GM12872 (cell line): ENCODE data around the gene GNGT1.

ENCODE experiments used
- CTCF ChIP-seq: IDR thresholded peaks from 3 replicates; pipeline ENCODE4 v1.5.1; 2011; ENCODE audit warnings: low read depth, mild to moderate bottlenecking, low read length, moderate library complexity; ENCODE audit not compliant: insufficient read depth

The GNGT1 gene

DNA sequence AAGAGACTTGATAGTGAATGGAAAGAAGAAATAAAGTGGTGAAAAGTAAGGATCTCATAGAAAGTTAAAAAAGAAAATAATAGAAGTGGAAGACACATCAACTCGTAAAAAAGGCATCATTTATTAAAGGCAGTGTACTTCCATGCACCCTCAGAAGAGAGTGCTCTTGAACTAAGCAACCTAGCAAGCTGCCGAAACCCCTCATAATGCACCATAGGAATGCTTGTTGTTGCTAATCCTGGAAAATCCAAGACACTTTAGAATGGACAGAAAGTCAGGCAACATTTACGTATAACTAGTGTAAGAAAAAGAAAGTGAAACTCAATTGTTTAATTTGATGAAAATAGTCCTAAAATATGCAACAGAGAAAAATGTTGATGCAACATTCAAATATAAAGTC lies 28.6 kb upstream of the GNGT1 start:
- TF ChIP-seq CTCF: no peak

GRCh38 chr7:93879356-93879755 lies 27.0 kb upstream of the GNGT1 start:
- no peak for TF ChIP-seq CTCF

DNA sequence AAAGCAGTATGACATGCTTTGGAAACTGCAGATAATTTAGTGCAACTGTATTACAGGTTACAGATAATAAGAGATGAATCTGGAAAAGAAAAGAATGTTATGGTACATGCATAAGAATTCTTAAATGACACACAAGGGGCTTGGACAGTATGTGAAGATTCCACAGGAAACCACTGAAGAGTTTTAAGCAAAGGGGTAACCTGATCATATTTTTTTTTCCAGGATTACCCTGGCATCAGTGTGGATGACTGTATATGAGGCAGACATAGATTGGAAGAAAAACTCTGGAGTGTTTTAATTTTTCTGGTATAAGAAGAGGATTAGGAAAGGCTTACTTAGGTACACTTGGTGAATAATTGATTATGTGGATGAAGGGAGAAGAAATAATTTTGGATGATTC lies 23.9 kb upstream of the GNGT1 start:
- no peak for TF ChIP-seq CTCF

DNA sequence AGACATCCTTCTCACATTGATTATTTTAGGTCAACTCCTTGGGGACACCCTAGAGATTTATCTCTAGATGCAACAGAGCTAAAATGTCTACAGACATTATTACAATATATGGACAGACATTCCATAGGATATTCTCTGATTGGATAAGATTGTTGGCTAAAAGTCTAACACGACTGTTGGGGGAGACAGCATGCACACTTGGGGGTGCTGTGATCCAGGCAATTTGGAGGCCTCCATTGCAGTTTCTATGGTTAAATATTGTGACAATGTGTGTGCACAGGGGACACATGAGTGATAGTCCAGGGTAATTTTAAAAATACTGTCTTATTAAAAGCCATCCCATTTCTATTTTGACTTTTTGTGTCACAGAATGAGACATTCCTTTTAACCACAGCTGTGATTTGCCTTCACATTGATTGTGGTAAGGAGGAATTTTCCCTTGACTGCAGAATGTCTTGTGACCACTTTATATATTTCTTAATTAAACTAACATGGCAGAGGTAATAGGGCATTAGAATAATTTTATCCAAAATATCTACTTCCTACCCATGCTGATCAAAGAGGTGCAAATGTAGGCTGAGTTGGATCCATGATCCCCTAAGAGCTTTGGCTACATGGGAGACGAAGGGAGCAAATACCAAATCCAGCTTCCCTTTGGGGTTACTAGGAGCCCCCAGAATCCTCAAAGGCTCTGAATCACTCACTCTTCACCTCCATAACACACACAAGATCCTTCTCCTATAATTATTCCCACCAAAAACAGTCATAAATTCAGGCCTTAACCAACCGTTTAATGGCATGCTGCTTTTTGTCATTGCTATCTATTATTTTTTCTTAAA lies 23.1 kb upstream of the GNGT1 start:
- TF ChIP-seq CTCF: no peak

- no peak for TF ChIP-seq CTCF
These were observed 22.4 kb upstream of the GNGT1 start for GRCh38 chr7:93883917-93884345.

- no peak for TF ChIP-seq CTCF
These were observed 21.8 kb upstream of the GNGT1 start for GRCh38 chr7:93884541-93884940.

DNA sequence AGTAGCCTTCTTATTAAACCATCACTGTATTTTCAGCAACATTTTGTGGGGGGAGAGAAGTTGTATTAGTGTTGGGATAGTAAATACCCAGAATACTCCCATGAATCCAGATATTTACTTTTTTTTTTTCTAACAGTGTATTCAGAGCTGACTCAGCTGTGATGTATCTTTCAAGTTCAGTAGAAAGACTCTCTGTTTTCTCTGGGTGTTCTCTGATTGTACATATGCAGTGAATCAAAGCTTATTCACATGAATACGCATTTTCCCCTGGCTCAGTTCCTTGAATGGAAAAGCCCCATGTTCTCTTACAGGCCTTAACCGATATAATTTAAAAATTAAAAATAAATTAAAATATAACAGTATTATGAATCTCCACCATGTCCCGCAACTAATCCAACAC lies 17.1 kb upstream of the GNGT1 start:
- no peak for TF ChIP-seq CTCF

- TF ChIP-seq CTCF: no peak
These were observed 16.3 kb upstream of the GNGT1 start for GRCh38 chr7:93890041-93890463.
